ENCODE data around the gene NOC4L.

DNA sequence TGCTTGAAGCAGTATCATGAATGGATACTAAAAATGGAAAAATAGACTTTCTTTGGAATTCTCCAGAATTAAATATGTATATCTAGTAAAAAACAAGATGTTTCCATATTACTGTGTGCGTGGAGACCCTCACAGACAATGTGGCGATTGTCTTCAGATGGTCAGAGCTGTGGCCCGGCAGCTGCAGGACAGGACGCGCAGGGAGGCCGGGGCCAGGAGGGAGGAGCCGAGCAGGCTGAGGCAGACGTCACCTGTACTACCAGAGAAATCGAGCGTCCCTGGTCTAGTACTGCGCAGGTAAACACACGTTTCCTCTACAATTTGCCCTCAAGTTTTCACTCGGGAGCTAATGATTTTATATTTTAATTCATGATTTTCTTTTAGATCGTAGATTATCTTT lies 23.0 kb upstream of the NOC4L start:
- TF ChIP-seq, protein P1, sequence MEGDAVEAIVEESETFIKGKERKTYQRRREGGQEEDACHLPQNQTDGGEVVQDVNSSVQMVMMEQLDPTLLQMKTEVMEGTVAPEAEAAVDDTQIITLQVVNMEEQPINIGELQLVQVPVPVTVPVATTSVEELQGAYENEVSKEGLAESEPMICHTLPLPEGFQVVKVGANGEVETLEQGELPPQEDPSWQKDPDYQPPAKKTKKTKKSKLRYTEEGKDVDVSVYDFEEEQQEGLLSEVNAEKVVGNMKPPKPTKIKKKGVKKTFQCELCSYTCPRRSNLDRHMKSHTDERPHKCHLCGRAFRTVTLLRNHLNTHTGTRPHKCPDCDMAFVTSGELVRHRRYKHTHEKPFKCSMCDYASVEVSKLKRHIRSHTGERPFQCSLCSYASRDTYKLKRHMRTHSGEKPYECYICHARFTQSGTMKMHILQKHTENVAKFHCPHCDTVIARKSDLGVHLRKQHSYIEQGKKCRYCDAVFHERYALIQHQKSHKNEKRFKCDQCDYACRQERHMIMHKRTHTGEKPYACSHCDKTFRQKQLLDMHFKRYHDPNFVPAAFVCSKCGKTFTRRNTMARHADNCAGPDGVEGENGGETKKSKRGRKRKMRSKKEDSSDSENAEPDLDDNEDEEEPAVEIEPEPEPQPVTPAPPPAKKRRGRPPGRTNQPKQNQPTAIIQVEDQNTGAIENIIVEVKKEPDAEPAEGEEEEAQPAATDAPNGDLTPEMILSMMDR (IDR thresholded peaks at IDR 0.05): no peak
- no peak for TF ChIP-seq POLR2A (IDR thresholded peaks at IDR 0.05)
